Fibroblast of skin of back (primary cell): ENCODE results near the gene CNPY3.

Experiments
- DNase-seq: peaks from one replicate; pipeline ENCODE4 v3.0.0-alpha.2; 2013

Gene CNPY3

GRCh38 chr6:42961020-42961470, 31.8 kb downstream of the CNPY3 start:
- DNase-seq: no peak

- DNase-seq: no peak
Observed at GRCh38 chr6:42962096-42962495, 32.8 kb downstream of the CNPY3 start.

GRCh38 chr6:42962502-42963178, 33.4 kb downstream of the CNPY3 start:
- no peak for DNase-seq

GRCh38 chr6:42963179-42963854, 34.0 kb downstream of the CNPY3 start:
- DNase-seq: no peak

GRCh38 chr6:42963855-42964605, 34.8 kb downstream of the CNPY3 start:
- DNase-seq: peak; percentile 59

GRCh38 chr6:42966571-42966970, 37.3 kb downstream of the CNPY3 start:
- no peak for DNase-seq

GRCh38 chr6:42967228-42967627, 37.9 kb downstream of the CNPY3 start:
- no peak for DNase-seq

- DNase-seq: no peak
Observed at GRCh38 chr6:42968126-42968701, 38.9 kb downstream of the CNPY3 start.

- no peak for DNase-seq
Observed at GRCh38 chr6:42968783-42969182, 39.5 kb downstream of the CNPY3 start.

- DNase-seq: no peak
Observed at GRCh38 chr6:42969431-42969830, 40.2 kb downstream of the CNPY3 start.

- no peak for DNase-seq
Observed at GRCh38 chr6:42969934-42970333, 40.7 kb downstream of the CNPY3 start.

GRCh38 chr6:42970871-42971612, 41.8 kb downstream of the CNPY3 start:
- DNase-seq: peak; percentile 56

- DNase-seq: no peak
Observed at GRCh38 chr6:42971746-42972327, 42.6 kb downstream of the CNPY3 start.

GRCh38 chr6:42973926-42974325, 44.6 kb downstream of the CNPY3 start:
- no peak for DNase-seq

GRCh38 chr6:42974919-42975505, 45.7 kb downstream of the CNPY3 start:
- DNase-seq: no peak

- peak; percentile 51 for DNase-seq
Observed at GRCh38 chr6:42978487-42978838, 49.2 kb downstream of the CNPY3 start.

- peak; percentile 90 for DNase-seq
Observed at GRCh38 chr6:42978839-42979522, 49.7 kb downstream of the CNPY3 start, which contains the start of gene PEX6. Gene PEX6 (minus strand): TSS chr6:42979181. CDS start chr6:42979150, 31 bp downstream.

GRCh38 chr6:42979523-42980177, 50.4 kb downstream of the CNPY3 start:
- peak; percentile 23 for DNase-seq

- no peak for DNase-seq
Observed at GRCh38 chr6:42981836-42982235, 52.6 kb downstream of the CNPY3 start.
